Measurements from ENCODE around the gene DAPK1.

The DAPK1 gene

GRCh38 chr9:87699835-87700234, 202.2 kb downstream of the DAPK1 start:
- no CpG with 5 or more reads among the region's 4 CpGs for WGBS (ENCODE audit: extremely low coverage, insufficient coverage, insufficient read length)
- Histone ChIP-seq H2BK120ac (ENCODE audit: insufficient read depth, low read length, poor library complexity) (peak overlapping the region; percentile 74), H4K91ac (ENCODE audit: low read depth, low read length) (peak overlapping the region; percentile 87), H3K27me3 (ENCODE audit: insufficient read depth, low read length) (no peaks in the 10 kb centered on the region), H3K4me2 (ENCODE audit: low read length) (no peak overlapping the region), H3K4me3 (ENCODE audit: low read depth, low read length) (no peak overlapping the region), H2AK5ac (ENCODE audit: low read length) (peak overlapping the region; percentile 39), H3K4me1 (ENCODE audit: control insufficient read depth in 1 of 2, insufficient read depth in 2 of 2, low read length in 2 of 2) (peaks cover 21 to 28% of the 10 kb centered on the region in 2 experiments), H3K79me2 (ENCODE audit: control insufficient read depth, insufficient read depth, low read length, poor library complexity) (peaks cover 4% of the 10 kb centered on the region), H2BK12ac (ENCODE audit: low read length) (peak overlapping the region; percentile 93), H3K79me1 (ENCODE audit: low read length) (peaks cover 26% of the 10 kb centered on the region), H3K23ac (ENCODE audit: low read length) (no peak overlapping the region), H4K12ac (ENCODE audit: low read depth, low read length) (no peak overlapping the region), H3K27ac (ENCODE audit: low read depth, low read length) (peak overlapping the region; percentile 37), H4K8ac (ENCODE audit: low read depth, low read length) (no peak overlapping the region), H2AFZ (ENCODE audit: insufficient read depth, low read length, poor library complexity) (peak overlapping the region; percentile 15), H3K14ac (ENCODE audit: low read length) (peak overlapping the region; percentile 73), H3K9me3 (ENCODE audit: insufficient read depth, low read depth, low read length) (peaks cover 3% of the 10 kb centered on the region), H2BK5ac (ENCODE audit: low read depth, low read length, poor library complexity) (peak overlapping the region; percentile 54), H3K36me3 (ENCODE audit: control insufficient read depth in 1 of 2, insufficient read depth in 2 of 2, low read length in 2 of 2) (peaks cover 9 to 17% of the 10 kb centered on the region in 2 experiments), H3K18ac (ENCODE audit: low read length) (peak overlapping the region; percentile 11), H3K4ac (ENCODE audit: low read depth, low read length) (peak overlapping the region; percentile 56), H3K9ac (ENCODE audit: low read length) (no peak overlapping the region)
- peak in 1 of 2 donors; percentile 46 for DNase-seq

- H3K79me2 ChIP-seq (ENCODE audit: control insufficient read depth, insufficient read depth, low read length, poor library complexity): peaks cover 4% of the 10 kb centered on the region
- H3K4ac ChIP-seq (ENCODE audit: low read depth, low read length): no peak overlapping the region
- peak overlapping the region; percentile 25 for H2BK12ac ChIP-seq (ENCODE audit: low read length)
- no peak overlapping the region for H3K4me3 ChIP-seq (ENCODE audit: low read depth, low read length)
- peak overlapping the region; percentile 8 for H4K8ac ChIP-seq (ENCODE audit: low read depth, low read length)
- H3K9me3 ChIP-seq (ENCODE audit: insufficient read depth, low read depth, low read length): peaks cover 3% of the 10 kb centered on the region
- H3K9ac ChIP-seq (ENCODE audit: low read length): no peak overlapping the region
- peaks cover 21 to 25% of the 10 kb centered on the region in 2 experiments for H3K4me1 ChIP-seq (ENCODE audit: control insufficient read depth in 1 of 2, insufficient read depth in 2 of 2, low read length in 2 of 2)
- peaks cover 17 to 23% of the 10 kb centered on the region in 2 experiments for H3K36me3 ChIP-seq (ENCODE audit: control insufficient read depth in 1 of 2, insufficient read depth in 2 of 2, low read length in 2 of 2)
- peak overlapping the region; percentile 55 for H2BK5ac ChIP-seq (ENCODE audit: low read depth, low read length, poor library complexity)
- H4K12ac ChIP-seq (ENCODE audit: low read depth, low read length): no peak overlapping the region
- no peak overlapping the region for H3K23ac ChIP-seq (ENCODE audit: low read length)
- H3K14ac ChIP-seq (ENCODE audit: low read length): peak overlapping the region; percentile 23
- H3K27ac ChIP-seq (ENCODE audit: low read depth, low read length): peak overlapping the region; percentile 86
- peak overlapping the region; percentile 58 for H3K4me2 ChIP-seq (ENCODE audit: low read length)
- peak overlapping the region; percentile 56 for H2BK120ac ChIP-seq (ENCODE audit: insufficient read depth, low read length, poor library complexity)
- H3K18ac ChIP-seq (ENCODE audit: low read length): peak overlapping the region; percentile 26
- no peak overlapping the region for H2AK5ac ChIP-seq (ENCODE audit: low read length)
- H3K27me3 ChIP-seq (ENCODE audit: insufficient read depth, low read length): no peaks in the 10 kb centered on the region
- no CpG with 5 or more reads among the region's 9 CpGs for WGBS (ENCODE audit: extremely low coverage, insufficient coverage, insufficient read length)
- peaks cover 26% of the 10 kb centered on the region for H3K79me1 ChIP-seq (ENCODE audit: low read length)
- no peak overlapping the region for H2AFZ ChIP-seq (ENCODE audit: insufficient read depth, low read length, poor library complexity)
- peak overlapping the region; percentile 58 for H4K91ac ChIP-seq (ENCODE audit: low read depth, low read length)
- peak; percentile 85 for DNase-seq
Observed at GRCh38 chr9:87701491-87701890, 203.8 kb downstream of the DAPK1 start.

- H3K27ac ChIP-seq (ENCODE audit: low read depth, low read length): peak overlapping the region; percentile 93
- peaks cover 4% of the 10 kb centered on the region for H3K79me2 ChIP-seq (ENCODE audit: control insufficient read depth, insufficient read depth, low read length, poor library complexity)
- peak overlapping the region; percentile 26 for H3K18ac ChIP-seq (ENCODE audit: low read length)
- H2BK12ac ChIP-seq (ENCODE audit: low read length): peak overlapping the region; percentile 25
- H4K91ac ChIP-seq (ENCODE audit: low read depth, low read length): peak overlapping the region; percentile 58
- no CpG with 5 or more reads among the region's 6 CpGs for WGBS (ENCODE audit: extremely low coverage, insufficient coverage, insufficient read length)
- peak overlapping the region; percentile 56 for H2BK120ac ChIP-seq (ENCODE audit: insufficient read depth, low read length, poor library complexity)
- H3K23ac ChIP-seq (ENCODE audit: low read length): no peak overlapping the region
- no peak overlapping the region for H2AK5ac ChIP-seq (ENCODE audit: low read length)
- peak in 1 of 2 donors; percentile 56 for DNase-seq
- H2AFZ ChIP-seq (ENCODE audit: insufficient read depth, low read length, poor library complexity): no peak overlapping the region
- H3K9ac ChIP-seq (ENCODE audit: low read length): no peak overlapping the region
- peaks cover 21 to 26% of the 10 kb centered on the region in 2 experiments for H3K36me3 ChIP-seq (ENCODE audit: control insufficient read depth in 1 of 2, insufficient read depth in 2 of 2, low read length in 2 of 2)
- no peaks in the 10 kb centered on the region for H3K27me3 ChIP-seq (ENCODE audit: insufficient read depth, low read length)
- peaks cover 26% of the 10 kb centered on the region for H3K79me1 ChIP-seq (ENCODE audit: low read length)
- H3K14ac ChIP-seq (ENCODE audit: low read length): peak overlapping the region; percentile 23
- H2BK5ac ChIP-seq (ENCODE audit: low read depth, low read length, poor library complexity): peak overlapping the region; percentile 55
- peaks cover 21 to 24% of the 10 kb centered on the region in 2 experiments for H3K4me1 ChIP-seq (ENCODE audit: control insufficient read depth in 1 of 2, insufficient read depth in 2 of 2, low read length in 2 of 2)
- no peak overlapping the region for H3K4ac ChIP-seq (ENCODE audit: low read depth, low read length)
- peak overlapping the region; percentile 8 for H4K8ac ChIP-seq (ENCODE audit: low read depth, low read length)
- peaks cover 3% of the 10 kb centered on the region for H3K9me3 ChIP-seq (ENCODE audit: insufficient read depth, low read depth, low read length)
- no peak overlapping the region for H3K4me3 ChIP-seq (ENCODE audit: low read depth, low read length)
- peak overlapping the region; percentile 58 for H3K4me2 ChIP-seq (ENCODE audit: low read length)
- H4K12ac ChIP-seq (ENCODE audit: low read depth, low read length): no peak overlapping the region
Observed at GRCh38 chr9:87701931-87702421, 204.3 kb downstream of the DAPK1 start.

GRCh38 chr9:87702921-87703320, 205.3 kb downstream of the DAPK1 start:
- H3K27me3 ChIP-seq (ENCODE audit: insufficient read depth, low read length): no peaks in the 10 kb centered on the region

More at GRCh38 chr9:87702921-87703320, 205.3 kb downstream of the DAPK1 start:
- Histone ChIP-seq H3K14ac (ENCODE audit: low read length) (peak overlapping the region; percentile 85), H3K4ac (ENCODE audit: low read depth, low read length) (peak overlapping the region; percentile 73), H4K12ac (ENCODE audit: low read depth, low read length) (no peak overlapping the region), H3K36me3 (ENCODE audit: control insufficient read depth in 1 of 2, insufficient read depth in 2 of 2, low read length in 2 of 2) (peaks cover 25 to 26% of the 10 kb centered on the region in 2 experiments), H3K27ac (ENCODE audit: low read depth, low read length) (peak overlapping the region; percentile 93), H2BK5ac (ENCODE audit: low read depth, low read length, poor library complexity) (peak overlapping the region; percentile 81), H3K79me1 (ENCODE audit: low read length) (peaks cover 26% of the 10 kb centered on the region), H3K79me2 (ENCODE audit: control insufficient read depth, insufficient read depth, low read length, poor library complexity) (peaks cover 4% of the 10 kb centered on the region), H2BK120ac (ENCODE audit: insufficient read depth, low read length, poor library complexity) (peak overlapping the region; percentile 87), H2AFZ (ENCODE audit: insufficient read depth, low read length, poor library complexity) (no peak overlapping the region), H3K4me1 (ENCODE audit: control insufficient read depth in 1 of 2, insufficient read depth in 2 of 2, low read length in 2 of 2) (peaks cover 21 to 24% of the 10 kb centered on the region in 2 experiments), H4K91ac (ENCODE audit: low read depth, low read length) (peak overlapping the region; percentile 93), H4K8ac (ENCODE audit: low read depth, low read length) (peak overlapping the region; percentile 79), H2AK5ac (ENCODE audit: low read length) (peak overlapping the region; percentile 95), H3K23ac (ENCODE audit: low read length) (no peak overlapping the region), H3K4me3 (ENCODE audit: low read depth, low read length) (no peak overlapping the region), H2BK12ac (ENCODE audit: low read length) (peak overlapping the region; percentile 83), H3K9me3 (ENCODE audit: insufficient read depth, low read depth, low read length) (peaks cover 3% of the 10 kb centered on the region), H3K18ac (ENCODE audit: low read length) (peak overlapping the region; percentile 54), H3K4me2 (ENCODE audit: low read length) (no peak overlapping the region), H3K9ac (ENCODE audit: low read length) (no peak overlapping the region)
- no CpG with 5 or more reads among the region's 9 CpGs for WGBS (ENCODE audit: extremely low coverage, insufficient coverage, insufficient read length)
- DNase-seq: peak; percentile 78 to 80

Measured in trophoblast cell (in vitro differentiated cells and primary cell).